Forelimb muscle (tissue), 1 donor: ENCODE measurements around the gene FAM161B. TPM values are rescaled to one million over a fixed set of nuclear protein-coding genes. Genes with fewer than 3 reads are reported as not detected.
A peak's percentile ranks its signal among the peaks of the same experiment; 100 is the strongest.
"Not testable (repeated sequence)": the region's sequence is repeated elsewhere in the genome, so short reads cannot be mapped to it uniquely, and the experiment has no call there.

Experiments
- DNase-seq: peaks from one replicate; pipeline ENCODE4 v3.0.0-alpha.2; 2013; ENCODE audit warnings: low read depth
- polyA plus RNA-seq: library from polyadenylated mRNA; unstranded; fragments of 120-200 nt; gene quantifications from one replicate; pipeline ENCODE4 v1.2.1, GENCODE V29; 2013; ENCODE audit not compliant: insufficient read length

The FAM161B gene
- 7.4 TPM for polyA plus RNA-seq

- peak; percentile 97 for DNase-seq
These were observed at the start of gene FAM161B, which contains the start of gene COQ6 for GRCh38 chr14:73949752-73950734. Gene FAM161B, minus strand, starts transcription at chr14:73950094. Its CDS starts 68 bp downstream, at chr14:73950026. Gene COQ6, plus strand, starts transcription at chr14:73950302. Its CDS starts 31 bp downstream, at chr14:73950333.

- DNase-seq, result no peak
These were observed 48.8 kb upstream of the FAM161B start for GRCh38 chr14:73998726-73999125.

GRCh38 chr14:73997944-73998447 is 48.1 kb upstream of the FAM161B start:
- no peak for DNase-seq

GRCh38 chr14:73997108-73997943 is 47.4 kb upstream of the FAM161B start:
- no peak for DNase-seq

GRCh38 chr14:73996731-73997107 is 46.8 kb upstream of the FAM161B start:
- no peak for DNase-seq

- DNase-seq, result no peak
These were observed 46.1 kb upstream of the FAM161B start for GRCh38 chr14:73995977-73996378.

- DNase-seq, result not testable (repeated sequence)
These were observed 45.0 kb upstream of the FAM161B start for GRCh38 chr14:73994926-73995325.

DNA sequence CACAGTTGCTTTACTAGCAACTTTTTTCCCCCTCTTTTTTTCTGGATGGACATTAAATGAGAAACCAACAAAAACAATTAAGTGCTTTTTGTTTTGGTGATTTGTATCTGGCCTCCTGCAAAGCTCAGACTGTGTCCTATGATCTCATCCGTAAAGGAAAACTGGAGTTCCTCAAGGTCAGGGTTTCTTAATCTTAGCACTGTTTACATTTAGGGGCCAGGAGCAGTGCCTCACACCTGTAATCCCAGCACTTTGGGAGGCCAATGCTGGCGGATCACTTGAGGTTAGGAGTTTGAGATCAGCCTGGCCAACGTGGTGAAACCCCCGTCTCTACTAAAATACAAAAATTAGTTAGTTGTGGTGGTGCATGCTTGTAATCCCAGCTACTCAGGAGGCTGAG is 41.2 kb upstream of the FAM161B start:
- DNase-seq, result no peak

GRCh38 chr14:73988656-73989055 is 38.8 kb upstream of the FAM161B start:
- DNase-seq, result not testable (repeated sequence)

DNA sequence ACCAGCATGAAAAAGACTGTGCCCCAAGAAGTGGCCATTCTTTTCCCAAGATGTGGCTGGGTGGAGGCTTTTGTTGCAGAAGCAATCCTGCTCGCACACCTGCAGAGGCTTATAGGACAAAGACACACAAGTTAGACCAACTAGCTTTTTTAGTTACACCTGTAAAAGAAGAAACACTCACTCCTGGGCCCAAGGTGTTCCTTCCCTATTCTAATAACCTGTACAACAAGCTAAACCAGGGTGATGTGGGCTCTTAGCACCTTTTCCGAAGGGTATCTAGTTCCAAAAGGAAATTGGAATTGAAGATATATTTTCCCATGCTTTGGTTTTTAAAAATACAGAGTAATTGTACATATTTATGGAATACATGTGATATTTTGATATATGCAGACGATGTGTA is 38.2 kb upstream of the FAM161B start:
- no peak for DNase-seq

DNA sequence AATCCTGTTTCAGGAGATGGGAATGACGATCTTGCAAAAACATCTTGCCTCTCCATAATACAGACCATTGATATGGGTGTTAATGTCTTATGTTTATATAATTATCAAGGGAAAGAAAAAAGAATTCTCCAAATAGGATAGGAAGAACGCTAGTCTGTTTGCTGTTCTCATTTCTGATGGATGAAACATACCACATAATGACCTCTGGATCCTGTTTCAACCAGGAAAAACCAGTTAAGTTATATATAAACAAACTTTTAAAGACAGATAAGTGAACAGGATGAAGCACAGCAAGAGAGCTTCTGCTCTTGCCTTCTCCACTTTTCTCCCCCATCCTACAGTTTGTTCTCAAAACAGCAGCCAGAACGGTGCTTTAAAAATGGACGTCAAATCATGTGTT is 28.0 kb upstream of the FAM161B start:
- no peak for DNase-seq

- no peak for DNase-seq
These were observed 26.2 kb upstream of the FAM161B start for GRCh38 chr14:73976125-73976524.

- DNase-seq, result no peak
These were observed 23.6 kb upstream of the FAM161B start for GRCh38 chr14:73973497-73973896.

DNA sequence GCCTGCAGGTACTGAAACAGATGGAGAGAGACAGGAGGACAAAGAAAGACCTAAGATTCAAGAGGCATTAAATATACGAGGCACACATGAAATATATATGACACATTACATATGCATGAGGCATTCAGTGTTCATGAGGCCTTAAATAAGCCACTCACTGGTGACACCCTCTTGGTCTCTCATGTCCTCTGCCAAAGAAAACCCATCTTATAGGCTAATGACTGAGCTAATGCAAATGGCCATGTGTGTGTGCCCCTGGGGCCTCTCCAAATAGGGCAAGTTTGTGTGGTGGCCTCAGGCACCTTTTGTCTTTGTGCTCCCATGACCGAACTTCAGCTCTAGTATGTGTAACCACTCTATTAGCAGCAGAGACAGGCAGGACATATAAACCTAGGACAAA is 19.0 kb upstream of the FAM161B start:
- DNase-seq, result no peak

GRCh38 chr14:73965216-73965615 is 15.3 kb upstream of the FAM161B start:
- no peak for DNase-seq

DNA sequence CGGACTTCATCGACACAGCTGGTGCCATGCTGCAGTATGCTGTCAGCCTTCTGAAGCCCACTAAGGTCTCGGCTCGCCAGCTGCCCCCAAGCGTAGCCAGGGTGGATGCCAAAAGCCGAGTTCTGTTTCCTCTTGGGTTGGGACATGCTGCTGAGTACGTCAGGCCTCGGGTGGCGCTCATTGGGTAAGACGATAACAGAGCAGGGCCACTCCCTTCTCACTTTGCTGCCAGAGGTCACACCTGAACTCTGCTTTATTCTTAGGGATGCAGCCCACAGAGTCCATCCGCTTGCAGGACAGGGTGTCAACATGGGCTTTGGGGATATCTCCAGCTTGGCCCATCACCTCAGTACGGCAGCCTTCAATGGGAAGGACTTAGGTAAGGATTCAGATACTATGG is 11.3 kb upstream of the FAM161B start:
- no peak for DNase-seq

DNA sequence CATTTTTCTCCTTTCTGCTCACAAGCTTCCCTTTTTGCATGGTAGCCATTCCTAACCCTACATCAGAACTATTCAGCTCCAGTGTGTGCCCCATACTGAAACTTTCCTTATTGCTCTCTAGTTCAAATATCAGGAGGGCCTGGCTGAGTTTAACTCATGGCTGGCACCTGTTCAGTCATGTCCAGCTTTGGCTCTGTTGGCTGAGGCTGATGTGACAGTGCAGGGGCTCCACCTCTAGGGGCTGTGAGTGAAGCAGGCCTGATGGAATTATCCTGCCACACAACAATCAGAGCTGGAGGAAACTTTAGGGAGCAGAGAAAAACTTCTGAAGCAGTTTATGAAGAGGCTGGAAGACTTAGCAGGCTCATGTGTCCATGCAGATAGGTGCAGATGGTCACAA is 8.7 kb upstream of the FAM161B start:
- DNase-seq, result no peak

GRCh38 chr14:73955674-73956073 is 5.8 kb upstream of the FAM161B start:
- no peak for DNase-seq

DNA sequence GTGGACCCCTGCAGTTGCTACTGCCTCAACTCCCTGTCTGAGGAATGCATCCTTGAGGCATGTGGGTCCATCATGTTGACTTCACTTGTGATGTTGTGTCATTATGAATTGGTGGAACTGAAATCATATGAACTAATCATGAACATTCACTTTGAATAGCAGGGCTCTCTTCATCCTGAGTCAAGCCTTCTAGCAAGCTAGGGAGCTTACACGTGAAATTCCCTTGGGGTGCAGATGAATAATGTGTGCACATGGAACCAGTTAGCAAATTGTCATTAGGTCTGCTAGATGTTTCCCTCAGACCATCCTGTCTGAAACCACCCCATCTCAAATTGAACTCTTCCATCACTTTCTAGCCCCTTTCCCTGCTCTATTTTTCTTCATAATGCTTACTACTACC is 3.8 kb upstream of the FAM161B start:
- no peak for DNase-seq

DNA sequence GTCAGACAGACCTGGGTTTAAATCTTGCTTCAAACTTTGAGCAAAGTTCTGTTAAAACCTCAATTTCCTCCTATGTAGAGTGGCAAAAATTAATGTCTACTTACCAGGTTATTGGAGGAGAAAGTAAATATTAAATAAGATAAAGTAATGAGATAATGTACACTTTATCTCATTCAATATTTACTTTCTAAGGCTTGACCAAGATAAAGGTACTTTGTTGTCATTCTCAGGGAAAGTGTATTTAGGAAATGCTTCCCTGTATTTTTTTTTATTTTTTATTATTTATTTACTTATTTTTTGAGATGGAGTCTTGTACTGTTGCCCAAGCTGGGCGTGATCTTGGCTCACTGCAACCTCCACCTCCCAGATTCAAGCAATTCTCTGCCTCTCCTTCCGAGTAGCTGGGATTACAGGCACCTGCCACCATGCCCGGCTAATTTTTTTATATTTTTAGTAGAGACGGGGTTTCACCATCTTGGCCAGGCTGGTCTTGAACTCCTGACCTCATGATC is 4.7 kb downstream of the FAM161B start:
- DNase-seq, result no peak

DNA sequence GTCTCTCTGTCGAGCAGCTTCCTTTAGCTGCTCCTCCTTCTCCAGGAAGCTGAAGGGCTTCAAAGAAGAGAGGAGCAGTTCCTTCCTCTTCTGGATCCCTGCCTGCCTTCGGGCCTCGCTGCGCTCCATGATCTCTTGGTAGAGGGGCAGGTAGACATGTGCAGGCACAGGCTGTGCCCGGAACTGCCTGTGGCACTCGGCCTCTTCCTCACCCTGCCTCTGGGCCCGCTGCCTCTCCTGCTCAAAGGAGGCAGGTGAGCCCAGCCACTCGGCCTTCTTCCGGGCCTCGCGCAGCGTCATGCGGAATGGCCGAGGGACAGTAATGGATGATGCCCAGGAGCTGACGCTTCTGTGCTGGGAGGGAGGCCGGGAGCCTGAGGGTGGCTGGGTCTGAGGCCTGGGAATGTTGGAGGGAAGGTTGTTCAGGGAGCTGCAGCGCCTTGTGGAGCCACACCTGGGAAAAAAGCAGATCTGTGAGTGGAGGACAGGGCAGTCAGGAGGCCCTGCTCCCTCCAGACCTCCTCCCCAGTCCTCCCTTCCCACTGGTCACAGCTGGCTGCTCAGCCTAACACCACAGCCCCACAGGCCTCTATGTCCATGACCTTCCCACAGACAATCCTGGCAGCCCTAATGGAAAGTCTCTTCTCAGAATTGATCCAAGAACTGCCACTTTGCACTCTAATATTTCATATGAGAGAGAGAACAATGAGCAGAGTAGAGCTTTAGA is 5.3 kb downstream of the FAM161B start:
- no peak for DNase-seq
